Ovary (tissue), 9 donors: Measurements from ENCODE around the gene MAPK8IP3. TPM values are rescaled to one million over a fixed set of nuclear protein-coding genes. Genes with fewer than 3 reads are reported as not detected.

Experiments used
- DNase-seq, 5 donors: peaks; one replicate each; pipeline ENCODE4 v3.0.0-alpha.2; 2019 to 2020
- H3K27ac ChIP-seq, 2 donors: fragments of 200-600 bp; one replicate each; pipeline versions ENCODE4 v1.5.1 to v1.8.0; 2019 to 2022
- H3K27me3 ChIP-seq: fragments of 200-600 bp; one replicate; pipeline ENCODE4 v1.8.0; 2022
- H3K36me3 ChIP-seq: fragments of 200-600 bp; sonication (generic); one replicate; pipeline ENCODE4 v1.5.1; 2019
- H3K4me1 ChIP-seq: one replicate; pipeline ENCODE4 v1.8.1; 2013; ENCODE audit warnings: mild to moderate bottlenecking, moderate library complexity; ENCODE audit not compliant: insufficient read depth
- H3K4me3 ChIP-seq: fragments of 200-600 bp; sonication (generic); one replicate; pipeline ENCODE4 v1.5.1; 2017
- H3K9me3 ChIP-seq, 2 donors: fragments of 200-600 bp in 1 of 2; sonication (generic) in 1 of 2; one replicate each; pipeline versions ENCODE4 v1.5.1 to v1.8.1; 2013 to 2019; ENCODE audit warnings: mild to moderate bottlenecking in 1 of 2, moderate library complexity in 1 of 2
- EP300 ChIP-seq: sonication (generic); formaldehyde crosslinking; IDR thresholded peaks from one replicate; pipeline ENCODE4 v1.6.1; 2017; ENCODE audit warnings: antibody characterized with exemption
- POLR2A ChIP-seq: fragments of 450-650 bp; IDR thresholded peaks from one replicate; pipeline ENCODE4 v1.6.1; 2017; ENCODE audit warnings: antibody characterized with exemption, mild to moderate bottlenecking, moderate library complexity
- WGBS, 3 donors: extraction: QIAGEN DNeasy Blood & Tissue Kit in 1 of 3; methylation state at CpG; one replicate each; pipeline versions ENCODE4 v1.1.5 to v1.1.7; 2013 to 2017; 5-methylcytosine and 5-hydroxymethylcytosine counted together
- intact Hi-C, 4 donors: fragments of 100-400 bp; cut with DNase I; formaldehyde crosslinking; loops; one replicate each; pipeline versions ENCODE4 v1.11.0 to v1.15.1; 2022 to 2023
- polyA plus RNA-seq, 2 donors: library from polyadenylated mRNA; stranded (reverse); fragments of 200-250 nt in 1 of 2; fragments of 350-450 nt in 1 of 2; fragmentation: Illumina TruSeq in 1 of 2; extraction: RNeasy Lipid Tissue Mini Kit (QIAGEN cat#74804) in 1 of 2; gene quantifications; one replicate each; pipeline ENCODE4 v1.2.3, GENCODE V29; 2013 to 2014
- total RNA-seq, 7 donors: library from RNA; depleted of rRNA in 2 of 7; stranded (reverse); fragments of >200 nt in 2 of 7; fragmentation: NEBNext Ultra II Directional in 3 of 7; extraction: Animal tissue kit (Norgen Biotek cat#: 25700) in 3 of 7; gene quantifications; one replicate each; pipeline versions ENCODE4 v1.1.0 to v1.2.4, GENCODE V29; 2016 to 2023
- TF ChIP-seq, protein P1 (sequence below), 3 donors: fragments of 450-650 bp in 2 of 3; fragments of 200-600 bp in 1 of 3; IDR thresholded peaks; one replicate each; pipeline versions ENCODE4 v1.5.1 to v1.8.0; 2016 to 2022; ENCODE audit warnings: antibody characterized with exemption in 3 of 3, mild to moderate bottlenecking in 1 of 3
- donor health status: DM: no; HTN: no; CAD: no; lungs with moderate emphysema.
- donor health status: DM: no; HTN: no; CAD: no.
- donor health status: Bipolar disorder and iron deficiency.
- donor health status: DM: yes; HTN: yes; CAD: no.
- donor health status: DM: no; HTN: no; CAD: no.
- donor health status: DM: yes; HTN: yes; CAD: no.

The MAPK8IP3 gene
- total and polyA plus RNA-seq, 9 donors = 7.0 to 117 (median 72.3) TPM

- no peak for DNase-seq
- no peak for TF ChIP-seq EP300
- no peak for TF ChIP-seq POLR2A
- TF ChIP-seq, protein P1, sequence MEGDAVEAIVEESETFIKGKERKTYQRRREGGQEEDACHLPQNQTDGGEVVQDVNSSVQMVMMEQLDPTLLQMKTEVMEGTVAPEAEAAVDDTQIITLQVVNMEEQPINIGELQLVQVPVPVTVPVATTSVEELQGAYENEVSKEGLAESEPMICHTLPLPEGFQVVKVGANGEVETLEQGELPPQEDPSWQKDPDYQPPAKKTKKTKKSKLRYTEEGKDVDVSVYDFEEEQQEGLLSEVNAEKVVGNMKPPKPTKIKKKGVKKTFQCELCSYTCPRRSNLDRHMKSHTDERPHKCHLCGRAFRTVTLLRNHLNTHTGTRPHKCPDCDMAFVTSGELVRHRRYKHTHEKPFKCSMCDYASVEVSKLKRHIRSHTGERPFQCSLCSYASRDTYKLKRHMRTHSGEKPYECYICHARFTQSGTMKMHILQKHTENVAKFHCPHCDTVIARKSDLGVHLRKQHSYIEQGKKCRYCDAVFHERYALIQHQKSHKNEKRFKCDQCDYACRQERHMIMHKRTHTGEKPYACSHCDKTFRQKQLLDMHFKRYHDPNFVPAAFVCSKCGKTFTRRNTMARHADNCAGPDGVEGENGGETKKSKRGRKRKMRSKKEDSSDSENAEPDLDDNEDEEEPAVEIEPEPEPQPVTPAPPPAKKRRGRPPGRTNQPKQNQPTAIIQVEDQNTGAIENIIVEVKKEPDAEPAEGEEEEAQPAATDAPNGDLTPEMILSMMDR (IDR thresholded peaks at IDR 0.05) = no peak
- intact Hi-C loops = no loop called here
- Histone ChIP-seq H3K36me3 (no peaks in the 10 kb centered on the region), H3K27me3 (no peaks in the 10 kb centered on the region), H3K4me1 (no peaks in the 10 kb centered on the region), H3K4me3 (no peak overlapping the region), H3K9me3 (no peaks in the 10 kb centered on the region), H3K27ac (no peak overlapping the region)
- WGBS, 3 donors = 95 to 98% (median 96%) methylated on average over 16 of the region's 16 CpGs
These were observed 104.1 kb downstream of the MAPK8IP3 start for GRCh38 chr16:1810106-1810505.

GRCh38 chr16:1810536-1810935 is 104.5 kb downstream of the MAPK8IP3 start:
- Histone ChIP-seq H3K4me1 (no peaks in the 10 kb centered on the region), H3K27ac (no peak overlapping the region), H3K36me3 (no peaks in the 10 kb centered on the region), H3K27me3 (no peaks in the 10 kb centered on the region), H3K9me3 (no peaks in the 10 kb centered on the region), H3K4me3 (no peak overlapping the region)
- 91 to 92% (median 92%) methylated on average over 15 to 16 of the region's 16 CpGs for WGBS, 3 donors
- DNase-seq = no peak
- intact Hi-C loops = no loop called here
- TF ChIP-seq EP300 (no peak), POLR2A (no peak)

- Histone ChIP-seq H3K27me3 (no peaks in the 10 kb centered on the region), H3K36me3 (no peaks in the 10 kb centered on the region), H3K9me3 (no peaks in the 10 kb centered on the region), H3K4me1 (no peaks in the 10 kb centered on the region), H3K27ac (no peak overlapping the region), H3K4me3 (no peak overlapping the region)
- peak; percentile 67 to 85 (median 75) for DNase-seq
- intact Hi-C loops = no loop called here
- TF ChIP-seq, protein P1 (IDR thresholded peaks at IDR 0.05) = peak in 1 of 3 donors; percentile 43
- no peak for TF ChIP-seq EP300
- WGBS, 3 donors = 3 to 7% (median 3%) methylated on average over 17 of the region's 17 CpGs
These were observed 106.8 kb downstream of the MAPK8IP3 start for GRCh38 chr16:1812732-1813163.

DNA sequence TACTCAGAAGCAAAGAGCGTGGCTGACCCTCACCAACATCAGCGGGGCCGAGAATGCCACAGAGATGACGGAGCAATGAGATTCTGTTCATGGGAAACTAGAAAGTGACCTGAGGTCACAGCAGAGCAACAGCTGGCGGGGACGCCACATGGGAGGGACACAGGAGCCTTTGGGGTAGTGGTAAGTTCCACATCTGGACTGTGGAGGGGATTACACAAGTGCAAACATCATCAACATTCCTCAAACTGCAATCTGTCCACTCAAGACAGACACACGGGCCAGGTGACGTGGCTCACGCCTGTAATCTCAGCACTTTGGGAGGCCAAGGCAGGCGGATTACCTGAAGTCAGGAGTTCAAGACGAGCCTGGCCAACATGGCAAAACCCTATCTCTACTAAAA is 109.5 kb downstream of the MAPK8IP3 start:
- no peaks in the 10 kb centered on the region for H3K27me3 ChIP-seq
- no peak overlapping the region for H3K4me3 ChIP-seq
- no peaks in the 10 kb centered on the region for H3K4me1 ChIP-seq
- no peak for TF ChIP-seq POLR2A
- TF ChIP-seq EP300 = no peak
- TF ChIP-seq, protein P1 (IDR thresholded peaks at IDR 0.05) = no peak
- 89 to 94% (median 91%) methylated on average over 11 of the region's 11 CpGs for WGBS, 3 donors
- no peaks in the 10 kb centered on the region for H3K9me3 ChIP-seq
- H3K36me3 ChIP-seq = no peaks in the 10 kb centered on the region
- intact Hi-C loops = no loop called here
- DNase-seq = peak in 1 of 5 donors; percentile 19
- no peak overlapping the region for H3K27ac ChIP-seq

- DNase-seq = peak in 1 of 5 donors; percentile 33
- Histone ChIP-seq H3K4me3 (no peak overlapping the region), H3K27ac (no peak overlapping the region), H3K4me1 (no peaks in the 10 kb centered on the region), H3K36me3 (no peaks in the 10 kb centered on the region), H3K9me3 (no peaks in the 10 kb centered on the region), H3K27me3 (no peaks in the 10 kb centered on the region)
- intact Hi-C loops = no loop called here
- 88 to 91% (median 89%) methylated on average over 40 of the region's 40 CpGs for WGBS, 3 donors
- no peak for TF ChIP-seq POLR2A
- TF ChIP-seq, protein P1 (IDR thresholded peaks at IDR 0.05) = no peak
- TF ChIP-seq EP300 = no peak
These were observed 110.6 kb downstream of the MAPK8IP3 start for GRCh38 chr16:1816396-1817275.
